GM10248 (cell line): Measurements from ENCODE around the gene WASHC4.

Experiments used
- CTCF ChIA-PET: fragments of 300-600 bp; sonication (Branson Sonifier 250); formaldehyde crosslinking; extraction: SDS; loops from one replicate; lab custom pipeline; 2021; ENCODE audit warnings: antibody characterized with exemption; lab: Yijun Ruan, JAX
- POLR2A ChIA-PET: fragments of 350-650 bp; sonication (Branson Sonifier 250); formaldehyde crosslinking; extraction: SDS; loops from one replicate; lab custom pipeline; 2020; ENCODE audit warnings: antibody characterized with exemption; lab: Yijun Ruan, JAX
- DNase-seq: peaks from one replicate; pipeline ENCODE4 v3.0.0; 2012; ENCODE audit errors: extremely low spot score
- CTCF ChIP-seq: IDR thresholded peaks from 2 replicates; pipeline ENCODE4 v1.5.1; 2012; ENCODE audit warnings: mild to moderate bottlenecking, low read depth; ENCODE audit errors: extremely low read depth, missing control alignments, control extremely low read depth

The WASHC4 gene

DNA sequence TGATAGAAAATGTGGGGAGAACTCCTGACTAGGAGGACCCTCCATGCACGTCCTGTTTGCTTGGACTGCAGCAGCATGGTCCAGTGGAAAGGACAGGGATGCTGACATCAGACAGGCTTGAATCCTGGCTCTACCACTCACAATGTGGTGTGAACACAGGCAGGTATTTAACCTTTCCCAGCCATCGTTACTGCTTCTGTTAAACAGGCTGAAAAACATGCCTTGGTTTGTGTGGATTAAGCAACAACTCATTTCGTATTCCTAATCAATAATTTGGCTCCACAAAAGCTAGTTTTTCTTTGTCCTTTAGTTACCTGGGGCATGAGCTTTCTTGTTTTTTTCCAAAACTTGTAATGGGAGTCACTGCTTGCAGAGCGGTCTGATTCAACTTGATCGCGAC, 87.4 kb downstream of the WASHC4 start:
- ChIA-PET CTCF (no interaction called here), POLR2A (no interaction called here)
- no peak for TF ChIP-seq CTCF
- no peak for DNase-seq

- no peak for TF ChIP-seq CTCF
- ChIA-PET POLR2A (no interaction called here), CTCF (no interaction called here)
- no peak for DNase-seq
Measured at GRCh38 chr12:105196090-105196489, 88.6 kb downstream of the WASHC4 start.

DNA sequence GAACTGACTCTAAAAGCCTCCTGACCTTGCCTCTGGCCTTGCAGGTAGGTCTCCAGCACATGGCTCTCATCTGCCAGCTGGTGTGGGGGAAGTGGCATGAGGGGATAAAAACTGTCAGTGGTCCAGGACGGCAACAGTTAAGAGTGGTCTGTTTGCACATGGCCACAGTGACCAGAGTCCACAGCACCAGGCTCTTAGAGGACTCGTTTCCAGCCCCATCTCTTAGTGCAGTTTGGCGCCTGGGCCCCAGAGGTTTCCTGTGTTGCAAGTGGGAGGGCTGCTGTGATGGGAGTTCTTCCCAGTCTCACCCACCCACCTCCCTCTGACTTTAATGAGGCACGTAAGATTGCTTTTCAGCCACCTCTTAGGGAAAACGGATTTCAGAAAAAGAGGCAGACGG, 91.4 kb downstream of the WASHC4 start:
- no peak for TF ChIP-seq CTCF
- ChIA-PET POLR2A (no interaction called here), CTCF (no interaction called here)
- no peak for DNase-seq

DNA sequence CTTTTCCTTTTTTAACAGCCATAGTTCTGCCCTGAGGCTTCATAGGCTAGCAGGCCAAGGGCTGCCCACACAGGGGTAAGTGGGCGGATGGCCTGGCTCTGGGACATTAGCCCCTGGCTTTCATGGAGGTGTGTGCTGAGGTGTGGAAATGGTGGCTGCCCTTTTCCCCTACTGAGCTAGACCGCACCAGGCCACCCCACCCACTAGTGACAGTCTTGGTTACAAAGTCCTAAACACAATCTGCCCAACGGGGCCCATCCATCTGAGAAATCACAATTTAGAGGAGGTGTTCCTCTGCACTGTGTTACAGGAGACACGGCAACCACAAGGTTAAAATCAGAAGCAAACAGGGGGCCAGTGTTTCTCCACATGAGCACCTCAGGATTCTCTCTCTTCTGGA, 92.9 kb downstream of the WASHC4 start:
- POLR2A ChIA-PET: no interaction called here
- DNase-seq: no peak
- TF ChIP-seq CTCF: no peak
- CTCF ChIA-PET: no interaction called here

GRCh38 chr12:105201299-105201698, 93.8 kb downstream of the WASHC4 start:
- POLR2A ChIA-PET: no interaction called here
- TF ChIP-seq CTCF: no peak
- CTCF ChIA-PET: interaction anchor here (1.0 kb wide), 1 partner anchor 35 kb away, joined by 3 read pairs; the partner anchor contains the start of gene APPL2
- no peak for DNase-seq

GRCh38 chr12:105202202-105202601, 94.7 kb downstream of the WASHC4 start:
- DNase-seq: no peak
- TF ChIP-seq CTCF: no peak
- CTCF ChIA-PET: interaction anchor here (1.0 kb wide), 1 partner anchor 34 kb away, joined by 3 read pairs; the partner anchor contains the start of gene APPL2
- POLR2A ChIA-PET: no interaction called here
